Liver (tissue), 9 donors: ENCODE data around the gene CA9. TPM values are rescaled to one million over a fixed set of nuclear protein-coding genes. Genes with fewer than 3 reads are reported as not detected.

Experiments
- DNase-seq: peaks from one replicate; pipeline ENCODE4 v3.0.0-alpha.2; 2017; ENCODE audit warnings: low spot score
- H3K27ac ChIP-seq, 2 donors: one replicate each; pipeline ENCODE4 v1.7.0; 2013; ENCODE audit warnings: inconsistent platforms in 2 of 2, low read length in 2 of 2, control low read depth in 1 of 2, low read depth in 1 of 2, mild to moderate bottlenecking in 1 of 2
- H3K27me3 ChIP-seq, 4 donors: one replicate each; pipeline versions ENCODE4 v1.6.1 to v1.7.0; 2013; ENCODE audit warnings: low read length in 3 of 4, inconsistent platforms in 1 of 4, mild to moderate bottlenecking in 1 of 4, moderate library complexity in 1 of 4; ENCODE audit not compliant: control insufficient read depth in 4 of 4, insufficient read depth in 4 of 4
- H3K36me3 ChIP-seq, 4 donors: one replicate each; pipeline versions ENCODE4 v1.6.1 to v1.7.0; 2013; ENCODE audit warnings: low read length in 3 of 4, mild to moderate bottlenecking in 3 of 4, low read depth in 1 of 4, moderate library complexity in 1 of 4; ENCODE audit not compliant: control insufficient read depth in 4 of 4, insufficient read depth in 3 of 4
- H3K4me1 ChIP-seq, 4 donors: one replicate each; pipeline versions ENCODE4 v1.6.1 to v1.7.0; 2013; ENCODE audit warnings: low read length in 3 of 4, mild to moderate bottlenecking in 3 of 4, moderate library complexity in 1 of 4; ENCODE audit not compliant: control insufficient read depth in 4 of 4, insufficient read depth in 4 of 4
- H3K4me3 ChIP-seq, 3 donors: one replicate each; pipeline versions ENCODE4 v1.6.1 to v1.7.0; 2013; ENCODE audit warnings: low read length in 3 of 3, control low read depth in 1 of 3, low read depth in 1 of 3, mild to moderate bottlenecking in 1 of 3
- H3K9ac ChIP-seq, 2 donors: one replicate each; pipeline ENCODE4 v1.7.0; 2013; ENCODE audit warnings: low read length in 2 of 2, mild to moderate bottlenecking in 2 of 2, moderate library complexity in 2 of 2, control low read depth in 1 of 2, low read depth in 1 of 2
- H3K9me3 ChIP-seq, 4 donors: one replicate each; pipeline versions ENCODE4 v1.6.1 to v1.7.0; 2013; ENCODE audit warnings: low read length in 3 of 4; ENCODE audit not compliant: control insufficient read depth in 4 of 4
- EGR1 ChIP-seq, 2 donors: IDR thresholded peaks; 2 replicates each; pipeline ENCODE4 v1.6.1; 2016 to 2018; ENCODE audit warnings: antibody characterized with exemption in 2 of 2, low read depth in 2 of 2
- FOXA1 ChIP-seq: IDR thresholded peaks from 2 replicates; pipeline ENCODE4 v1.6.1; 2016; ENCODE audit warnings: antibody characterized with exemption
- GABPA ChIP-seq, 2 donors: IDR thresholded peaks in 1 of 2; conservative IDR thresholded peaks in 1 of 2; 2 replicates each; pipeline ENCODE4 v1.6.1; 2016; ENCODE audit warnings: antibody characterized with exemption in 2 of 2, mild to moderate bottlenecking in 1 of 2, moderate library complexity in 1 of 2
- HNF4G ChIP-seq: IDR thresholded peaks from 2 replicates; pipeline ENCODE4 v1.6.1; 2016; ENCODE audit warnings: antibody characterized with exemption
- JUND ChIP-seq, 2 donors: IDR thresholded peaks; 2 replicates each; pipeline ENCODE4 v1.6.1; 2016; ENCODE audit warnings: antibody characterized with exemption in 2 of 2
- NR2F2 ChIP-seq: IDR thresholded peaks from 2 replicates; pipeline ENCODE4 v1.6.1; 2016; ENCODE audit warnings: antibody characterized with exemption
- REST ChIP-seq: IDR thresholded peaks from 2 replicates; pipeline ENCODE4 v1.6.1; 2016; ENCODE audit warnings: antibody characterized with exemption, mild to moderate bottlenecking
- RXRA ChIP-seq, 2 donors: IDR thresholded peaks; 2 replicates each; pipeline ENCODE4 v1.6.1; 2017 to 2018; ENCODE audit warnings: antibody characterized with exemption in 2 of 2, mild to moderate bottlenecking in 1 of 2
- SP1 ChIP-seq: IDR thresholded peaks from 2 replicates; pipeline ENCODE4 v1.6.1; 2018; ENCODE audit warnings: antibody characterized with exemption, mild to moderate bottlenecking
- TAF1 ChIP-seq: conservative IDR thresholded peaks from 2 replicates; pipeline ENCODE4 v1.6.1; 2016; ENCODE audit warnings: antibody characterized with exemption, mild to moderate bottlenecking
- WGBS: extraction: QIAGEN DNeasy Blood & Tissue Kit; methylation state at CpG from one replicate; pipeline ENCODE4 v1.1.7; 2013; 5-methylcytosine and 5-hydroxymethylcytosine counted together
- polyA plus RNA-seq, 2 donors: library from polyadenylated mRNA; stranded (reverse) in 1 of 2; unstranded in 1 of 2; fragments of 200-250 nt in 1 of 2; fragments of >200 nt in 1 of 2; fragmentation: Nextera tagmentation in 1 of 2; extraction: Ambion mirVana in 1 of 2; gene quantifications; one replicate each; pipeline versions ENCODE4 v1.2.1 to v1.2.3, GENCODE V29; 2013 to 2015
- total RNA-seq, 2 donors: library from RNA; depleted of rRNA; stranded (reverse); fragments of >200 nt; gene quantifications; one replicate each; pipeline ENCODE4 v1.2.3, GENCODE V29; 2014
- TF ChIP-seq, protein P1 (sequence below): IDR thresholded peaks from 2 replicates; pipeline ENCODE4 v1.6.1; 2016; ENCODE audit warnings: antibody characterized with exemption
- TF ChIP-seq, protein P2 (sequence below): IDR thresholded peaks from 2 replicates; pipeline ENCODE4 v1.6.1; 2016; ENCODE audit warnings: antibody characterized with exemption
- donor health status: healthy.
- donor health status: healthy.
- donor health status: healthy.
- donor health status: healthy.
- donor health status: healthy.

The CA9 gene
- total and polyA plus RNA-seq, 4 donors = 0.47 to 2.2 (median 0.80) TPM

DNA sequence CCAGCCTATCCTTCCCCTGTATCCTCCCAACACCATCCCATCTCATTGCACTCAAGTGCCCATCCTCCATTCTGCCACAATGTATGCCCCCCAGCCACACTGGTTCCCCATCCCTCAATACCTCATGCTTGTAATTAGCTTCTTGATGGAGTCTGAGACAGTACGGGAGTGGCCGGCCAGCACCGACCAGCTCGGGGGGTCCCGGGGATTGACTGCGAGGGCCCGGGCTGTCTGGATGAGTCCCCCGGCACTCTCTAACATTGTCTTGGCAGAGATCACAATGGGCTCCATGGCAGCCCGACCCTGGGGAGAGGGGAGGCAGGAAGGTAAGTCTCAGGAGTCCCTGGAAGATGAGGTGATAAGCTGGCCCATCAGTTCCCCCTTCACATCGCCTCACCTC is 33.2 kb downstream of the CA9 start (continued):
- no peak for TF ChIP-seq JUND (IDR thresholded peaks at IDR 0.05)
- no peak for TF ChIP-seq RXRA (IDR thresholded peaks at IDR 0.05)

- Histone ChIP-seq H3K9ac (no peak overlapping the region), H3K9me3 (no peaks in the 10 kb centered on the region), H3K4me3 (no peak overlapping the region), H3K27ac (no peak overlapping the region), H3K27me3 (no peaks in the 10 kb centered on the region), H3K36me3 (peaks cover 55 to 94% (median 86%) of the 10 kb centered on the region in 4 donors), H3K4me1 (no peaks in the 10 kb centered on the region)
- no peak for DNase-seq
- TF ChIP-seq TAF1 = no peak
- 95% methylated on average over 4 of the region's 4 CpGs for WGBS
Measured at GRCh38 chr9:35708146-35708545, 34.4 kb downstream of the CA9 start.

DNA sequence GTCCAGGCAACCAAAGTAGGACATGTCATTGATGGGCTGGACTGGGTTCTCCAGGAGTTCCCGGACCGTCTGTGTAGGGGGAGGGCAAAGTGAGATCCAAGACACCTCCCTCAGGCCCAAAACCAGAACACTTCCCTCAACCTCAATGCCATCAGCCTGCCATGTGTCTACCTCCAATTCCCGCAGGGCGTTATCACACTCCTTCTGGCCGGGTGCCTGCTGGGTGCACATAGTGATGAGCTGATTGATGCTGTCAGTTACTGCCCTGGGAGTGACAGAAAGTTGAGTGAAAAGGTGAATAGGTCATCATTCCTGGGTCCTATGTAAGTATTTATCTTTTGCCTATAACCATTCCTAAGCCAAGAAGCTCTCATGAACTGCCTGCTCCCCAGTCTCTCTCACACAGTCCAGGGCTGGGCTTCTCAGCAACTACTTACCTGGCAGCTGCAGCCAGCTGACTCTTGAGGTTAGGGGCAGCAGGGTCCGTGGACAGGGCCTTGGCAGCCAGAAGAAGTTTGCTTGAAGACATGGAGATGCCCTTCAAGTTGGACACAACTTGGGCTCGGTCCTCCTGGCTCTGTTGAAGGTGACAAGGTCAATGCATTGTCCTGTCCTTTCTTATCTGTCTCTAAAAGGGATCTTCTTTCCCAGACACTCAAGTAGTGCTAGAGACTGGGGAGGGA is 37.2 kb downstream of the CA9 start:
- no peaks in the 10 kb centered on the region for H3K9me3 ChIP-seq
- H3K27me3 ChIP-seq = no peaks in the 10 kb centered on the region
- peaks cover 51 to 92% (median 82%) of the 10 kb centered on the region in 4 donors for H3K36me3 ChIP-seq
- no peak for DNase-seq
- H3K4me3 ChIP-seq = no peak overlapping the region
- TF ChIP-seq GABPA (IDR thresholded peaks at IDR 0.05 in 1 of 2, conservative IDR thresholded peaks at IDR 0.05 in 1 of 2) (no peak), SP1 (no peak)
- no peaks in the 10 kb centered on the region for H3K4me1 ChIP-seq
- H3K27ac ChIP-seq = no peak overlapping the region
- WGBS = 89% methylated on average over 7 of the region's 7 CpGs
- H3K9ac ChIP-seq = no peak overlapping the region

- no peak overlapping the region for H3K9ac ChIP-seq
- no peaks in the 10 kb centered on the region for H3K27me3 ChIP-seq
- 91% methylated on average over 21 of the region's 21 CpGs for WGBS
- H3K4me1 ChIP-seq = no peaks in the 10 kb centered on the region
- DNase-seq = no peak
- no peak for TF ChIP-seq FOXA1
- TF ChIP-seq REST = no peak
- no peak for TF ChIP-seq HNF4G
- no peak for TF ChIP-seq GABPA (IDR thresholded peaks at IDR 0.05 in 1 of 2, conservative IDR thresholded peaks at IDR 0.05 in 1 of 2)
- TF ChIP-seq NR2F2 = no peak
- no peak for TF ChIP-seq JUND (IDR thresholded peaks at IDR 0.05)
- TF ChIP-seq, protein P1, sequence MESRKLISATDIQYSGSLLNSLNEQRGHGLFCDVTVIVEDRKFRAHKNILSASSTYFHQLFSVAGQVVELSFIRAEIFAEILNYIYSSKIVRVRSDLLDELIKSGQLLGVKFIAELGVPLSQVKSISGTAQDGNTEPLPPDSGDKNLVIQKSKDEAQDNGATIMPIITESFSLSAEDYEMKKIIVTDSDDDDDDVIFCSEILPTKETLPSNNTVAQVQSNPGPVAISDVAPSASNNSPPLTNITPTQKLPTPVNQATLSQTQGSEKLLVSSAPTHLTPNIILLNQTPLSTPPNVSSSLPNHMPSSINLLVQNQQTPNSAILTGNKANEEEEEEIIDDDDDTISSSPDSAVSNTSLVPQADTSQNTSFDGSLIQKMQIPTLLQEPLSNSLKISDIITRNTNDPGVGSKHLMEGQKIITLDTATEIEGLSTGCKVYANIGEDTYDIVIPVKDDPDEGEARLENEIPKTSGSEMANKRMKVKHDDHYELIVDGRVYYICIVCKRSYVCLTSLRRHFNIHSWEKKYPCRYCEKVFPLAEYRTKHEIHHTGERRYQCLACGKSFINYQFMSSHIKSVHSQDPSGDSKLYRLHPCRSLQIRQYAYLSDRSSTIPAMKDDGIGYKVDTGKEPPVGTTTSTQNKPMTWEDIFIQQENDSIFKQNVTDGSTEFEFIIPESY = no peak
- TF ChIP-seq SP1 = no peak
- TF ChIP-seq, protein P2, sequence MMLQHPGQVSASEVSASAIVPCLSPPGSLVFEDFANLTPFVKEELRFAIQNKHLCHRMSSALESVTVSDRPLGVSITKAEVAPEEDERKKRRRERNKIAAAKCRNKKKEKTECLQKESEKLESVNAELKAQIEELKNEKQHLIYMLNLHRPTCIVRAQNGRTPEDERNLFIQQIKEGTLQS = no peak
- TF ChIP-seq EGR1 (IDR thresholded peaks at IDR 0.05; ENCODE audit: low read depth in 2 of 2) = no peak
- H3K36me3 ChIP-seq = peaks cover 52 to 92% (median 82%) of the 10 kb centered on the region in 4 donors
- H3K27ac ChIP-seq = no peak overlapping the region
- H3K4me3 ChIP-seq = no peak overlapping the region
- no peaks in the 10 kb centered on the region for H3K9me3 ChIP-seq
Measured at GRCh38 chr9:35711501-35712428, 38.0 kb downstream of the CA9 start.
